HepG2 (cell line): ENCODE data around the gene CPNE1. TPM values are rescaled to one million over a fixed set of nuclear protein-coding genes. Genes with fewer than 3 reads are reported as not detected.

Experiments
- CC2D1A ChIP-seq: sonication (generic); formaldehyde crosslinking; IDR thresholded peaks from 2 replicates; pipeline ENCODE4 v1.8.1; 2023; ENCODE audit warnings: mild to moderate bottlenecking, missing genetic modification reagents
- CSRNP1 ChIP-seq: sonication (generic); formaldehyde crosslinking; IDR thresholded peaks from 2 replicates; pipeline ENCODE4 v1.8.1; 2023; ENCODE audit warnings: mild to moderate bottlenecking, missing genetic modification reagents
- FOXK2 ChIP-seq: fragments of 450-650 bp; IDR thresholded peaks from 2 replicates; pipeline ENCODE4 v1.6.1; 2016
- HDAC2 ChIP-seq: sonication (generic); formaldehyde crosslinking; IDR thresholded peaks from 2 replicates; pipeline ENCODE4 v1.4.0; 2020; ENCODE audit warnings: missing genetic modification reagents
- HMGXB3 ChIP-seq: sonication (generic); formaldehyde crosslinking; IDR thresholded peaks from 2 replicates; pipeline ENCODE4 v1.4.0; 2020; ENCODE audit warnings: missing genetic modification reagents, borderline replicate concordance
- KLF9 ChIP-seq: IDR thresholded peaks from 2 replicates; pipeline ENCODE4 v1.6.1; 2016; ENCODE audit warnings: low read depth
- NR2C2 ChIP-seq: sonication (generic); formaldehyde crosslinking; IDR thresholded peaks from 2 replicates; pipeline ENCODE4 v1.4.0; 2020; ENCODE audit warnings: missing genetic modification reagents, mild to moderate bottlenecking, moderate library complexity, borderline replicate concordance
- NR2F1 ChIP-seq, 2 experiments: fragments of 450-650 bp in 1 of 2; formaldehyde crosslinking in 1 of 2; IDR thresholded peaks; 2 replicates each; pipeline versions ENCODE4 v1.5.0 to v1.6.1; 2016 to 2020; ENCODE audit warnings: mild to moderate bottlenecking in 1 of 2, missing compliant biosample characterization in 1 of 2, missing genetic modification reagents in 1 of 2, moderate library complexity in 1 of 2
- PHB2 ChIP-seq: fragments of 450-650 bp; IDR thresholded peaks from 2 replicates; pipeline ENCODE4 v1.6.1; 2018; ENCODE audit not compliant: partially characterized antibody
- POGZ ChIP-seq: sonication (generic); formaldehyde crosslinking; IDR thresholded peaks from 2 replicates; pipeline ENCODE4 v1.4.0; 2020; ENCODE audit warnings: mild to moderate bottlenecking, missing genetic modification reagents
- RBM39 ChIP-seq: fragments of 200-400 bp; formaldehyde crosslinking; IDR thresholded peaks from one replicate; pipeline ENCODE4 v1.6.1; 2018; ENCODE audit warnings: antibody characterized with exemption, mild to moderate bottlenecking, low read depth, low read length; ENCODE audit not compliant: poor library complexity, severe bottlenecking
- SOX5 ChIP-seq: IDR thresholded peaks from 2 replicates; pipeline ENCODE4 v1.6.1; 2016; ENCODE audit warnings: borderline replicate concordance
- TARDBP ChIP-seq: sonication (generic); formaldehyde crosslinking; IDR thresholded peaks from 2 replicates; pipeline ENCODE4 v1.8.0; 2022; ENCODE audit warnings: mild to moderate bottlenecking, missing genetic modification reagents
- TRAFD1 ChIP-seq: sonication (generic); formaldehyde crosslinking; IDR thresholded peaks from 2 replicates; pipeline ENCODE4 v1.5.1; 2020; ENCODE audit warnings: missing genetic modification reagents, mild to moderate bottlenecking, borderline replicate concordance
- ZNF160 ChIP-seq: sonication (generic); formaldehyde crosslinking; IDR thresholded peaks from 2 replicates; pipeline ENCODE4 v1.8.0; 2022; ENCODE audit warnings: mild to moderate bottlenecking, inconsistent platforms, missing genetic modification reagents
- ZNF629 ChIP-seq: sonication (generic); formaldehyde crosslinking; conservative IDR thresholded peaks from 2 replicates; pipeline ENCODE4 v1.5.0; 2020; ENCODE audit warnings: missing genetic modification reagents
- ZNF746 ChIP-seq: sonication (generic); formaldehyde crosslinking; IDR thresholded peaks from 2 replicates; pipeline ENCODE4 v1.8.0; 2022; ENCODE audit warnings: mild to moderate bottlenecking, missing genetic modification reagents
- ZSCAN29 ChIP-seq: sonication (generic); formaldehyde crosslinking; conservative IDR thresholded peaks from 2 replicates; pipeline ENCODE4 v1.4.0; 2020; ENCODE audit warnings: mild to moderate bottlenecking, missing genetic modification reagents
- polyA plus RNA-seq, 8 experiments: library from polyadenylated mRNA; depleted of rRNA in 3 of 8; stranded (reverse) in 7 of 8; unstranded in 1 of 8; fragments of >200 nt; fragmentation: Illumina TruSeq in 4 of 8; extraction: Trizol in 4 of 8; gene quantifications; 2 replicates each; pipeline versions ENCODE4 v1.2.1 to v1.2.3, GENCODE V29; 2011 to 2016; ENCODE audit warnings: low read depth in 4 of 8, missing spikeins in 1 of 8, mixed read lengths in 1 of 8; ENCODE audit not compliant: insufficient read depth in 1 of 8
- total RNA-seq, 5 experiments: library from RNA; depleted of rRNA; stranded (reverse); fragments of >200 nt; fragmentation: Illumina TruSeq; extraction: Trizol; gene quantifications; 2 replicates each; pipeline ENCODE4 v1.2.3, GENCODE V29; 2016; ENCODE audit warnings: low read depth in 1 of 5

Gene CPNE1
- total and polyA plus RNA-seq, 2 of the 13 experiments (the other 11 are each of a cell fraction or from before 2014, with no cell fraction given) = 408 to 431 TPM

GRCh38 chr20:35603695-35604448, 60.8 kb downstream of the CPNE1 start (continued):
- TF ChIP-seq NR2C2 (peak; percentile 79), ZNF629 (no peak), HDAC2 (CRISPR knock-in tag) (no peak), PHB2 (no peak), KLF9 (CRISPR knock-in tag) (no peak), RBM39 (no peak), HMGXB3 (CRISPR knock-in tag) (no peak), ZNF160 (no peak), POGZ (no peak), CC2D1A (CRISPR knock-in tag) (no peak), NR2F1 (CRISPR knock-in tag; IDR thresholded peaks at IDR 0.05) (peak in 1 of 2 experiments; percentile 70; a peak in 2 of 4 replicates), ZNF746 (CRISPR knock-in tag) (no peak), CSRNP1 (CRISPR knock-in tag) (no peak), SOX5 (no peak), TARDBP (CRISPR knock-in tag) (no peak), FOXK2 (no peak), TRAFD1 (CRISPR knock-in tag) (no peak), ZSCAN29 (CRISPR knock-in tag) (no peak)
